PC-3 (cell line): ENCODE measurements around the gene MRRF.

Experiments used
- EZH2 ChIP-seq: fragments of 300-600 bp; sonication (generic); IDR thresholded peaks from one replicate; pipeline ENCODE4 v1.6.1; 2017; ENCODE audit warnings: antibody characterized with exemption, mild to moderate bottlenecking, low read length; ENCODE audit not compliant: unreplicated experiment
- EZH2phosphoT487 ChIP-seq: fragments of 300-600 bp; sonication (generic); IDR thresholded peaks from 2 replicates; pipeline ENCODE4 v1.6.1; 2018; ENCODE audit warnings: mild to moderate bottlenecking, antibody characterized with exemption, low read length, borderline replicate concordance
- TF ChIP-seq, protein P1 (sequence below): fragments of 300-600 bp; sonication (generic); conservative IDR thresholded peaks from 2 replicates; pipeline ENCODE4 v1.5.1; 2017; ENCODE audit warnings: antibody characterized with exemption, low read depth, mild to moderate bottlenecking, low read length

DNA sequence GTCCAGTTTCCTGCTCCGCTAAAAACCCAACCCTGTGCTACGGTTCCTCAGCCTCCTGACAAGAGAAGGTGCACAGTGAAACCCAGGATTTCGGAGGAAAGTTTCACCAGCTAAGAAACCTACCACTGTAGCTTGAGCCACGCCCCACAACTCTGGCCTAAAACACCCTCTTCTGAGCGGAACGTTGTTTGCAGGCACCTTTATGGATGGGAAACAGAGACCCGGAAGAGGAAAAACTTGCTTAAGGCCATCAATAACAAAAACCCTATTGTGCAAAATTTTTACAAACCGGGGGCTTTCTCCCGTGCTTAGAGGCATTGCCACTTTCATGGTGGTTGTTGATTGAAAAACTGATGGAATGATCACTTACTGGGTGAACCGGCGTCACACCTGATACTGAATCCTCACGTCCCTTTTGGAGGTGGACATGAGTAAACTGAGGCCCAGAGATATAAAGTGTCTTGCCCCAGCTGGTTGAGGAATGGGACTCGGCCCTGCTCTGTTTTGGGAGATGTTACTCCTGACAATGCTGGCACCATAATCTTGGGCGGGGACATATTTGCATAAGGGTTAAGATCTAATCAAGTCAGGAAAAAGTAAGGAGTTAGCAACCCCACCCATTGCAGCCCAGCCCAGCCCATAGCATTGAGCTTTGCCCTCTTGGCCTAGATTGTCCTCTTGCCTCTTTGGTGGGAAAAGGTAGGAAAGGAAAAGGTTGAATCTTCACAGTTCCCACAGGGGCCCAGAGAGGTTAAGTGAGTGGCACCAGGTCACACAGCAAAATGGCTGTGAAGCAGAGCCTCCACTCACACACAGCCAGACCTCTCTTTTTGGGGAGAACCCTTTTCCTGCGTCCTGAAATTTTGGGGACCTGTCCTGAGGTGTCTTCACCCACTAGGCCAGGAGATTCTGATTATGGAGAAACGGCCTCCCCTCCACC is 82.9 kb downstream of the MRRF start:
- TF ChIP-seq, protein P1, sequence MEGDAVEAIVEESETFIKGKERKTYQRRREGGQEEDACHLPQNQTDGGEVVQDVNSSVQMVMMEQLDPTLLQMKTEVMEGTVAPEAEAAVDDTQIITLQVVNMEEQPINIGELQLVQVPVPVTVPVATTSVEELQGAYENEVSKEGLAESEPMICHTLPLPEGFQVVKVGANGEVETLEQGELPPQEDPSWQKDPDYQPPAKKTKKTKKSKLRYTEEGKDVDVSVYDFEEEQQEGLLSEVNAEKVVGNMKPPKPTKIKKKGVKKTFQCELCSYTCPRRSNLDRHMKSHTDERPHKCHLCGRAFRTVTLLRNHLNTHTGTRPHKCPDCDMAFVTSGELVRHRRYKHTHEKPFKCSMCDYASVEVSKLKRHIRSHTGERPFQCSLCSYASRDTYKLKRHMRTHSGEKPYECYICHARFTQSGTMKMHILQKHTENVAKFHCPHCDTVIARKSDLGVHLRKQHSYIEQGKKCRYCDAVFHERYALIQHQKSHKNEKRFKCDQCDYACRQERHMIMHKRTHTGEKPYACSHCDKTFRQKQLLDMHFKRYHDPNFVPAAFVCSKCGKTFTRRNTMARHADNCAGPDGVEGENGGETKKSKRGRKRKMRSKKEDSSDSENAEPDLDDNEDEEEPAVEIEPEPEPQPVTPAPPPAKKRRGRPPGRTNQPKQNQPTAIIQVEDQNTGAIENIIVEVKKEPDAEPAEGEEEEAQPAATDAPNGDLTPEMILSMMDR, result no peak
- TF ChIP-seq EZH2 (no peak), EZH2phosphoT487 (no peak)
